Measurements from ENCODE around the gene HIBCH.

HIBCH gene

GRCh38 chr2:190190507-190191162 is 129.0 kb downstream of the HIBCH start:
- DNase-seq = no peak

- no peak for DNase-seq
Measured at GRCh38 chr2:190188289-190188688, 131.3 kb downstream of the HIBCH start.

- DNase-seq = no peak
Measured at GRCh38 chr2:190186238-190186637, 133.4 kb downstream of the HIBCH start.

- no peak for DNase-seq
Measured at GRCh38 chr2:190185380-190185779, 134.2 kb downstream of the HIBCH start.

- no peak for DNase-seq
Measured at GRCh38 chr2:190184460-190184859, 135.2 kb downstream of the HIBCH start.

- DNase-seq = peak in 1 of 56 donors; percentile 24
Measured at GRCh38 chr2:190183539-190183938, 136.1 kb downstream of the HIBCH start.

- no peak for DNase-seq
Measured at GRCh38 chr2:190182071-190182524, 137.5 kb downstream of the HIBCH start.

- DNase-seq = peak in 3 of 56 donors; percentile 29 to 59 (median 38)
Measured at GRCh38 chr2:190181123-190181669, 138.4 kb downstream of the HIBCH start.

- DNase-seq = peak in 51 of 56 donors; percentile 10 to 86 (median 55)
Measured at GRCh38 chr2:190180313-190181122, 139.1 kb downstream of the HIBCH start.

GRCh38 chr2:190179754-190180312 is 139.8 kb downstream of the HIBCH start:
- peak in 23 of 56 donors; percentile 10 to 70 (median 43) for DNase-seq

- no peak for DNase-seq
Measured at GRCh38 chr2:190178066-190178722, 141.4 kb downstream of the HIBCH start.

- DNase-seq = no peak
Measured at GRCh38 chr2:190177249-190178040, 142.2 kb downstream of the HIBCH start.

GRCh38 chr2:190173392-190173791 is 146.2 kb downstream of the HIBCH start:
- no peak for DNase-seq

- no peak for DNase-seq
Measured at GRCh38 chr2:190170673-190171072, 149.0 kb downstream of the HIBCH start.

- DNase-seq = no peak
Measured at GRCh38 chr2:190169221-190170072, 150.2 kb downstream of the HIBCH start.

GRCh38 chr2:190167702-190168101 is 151.9 kb downstream of the HIBCH start:
- DNase-seq = no peak

- no peak for DNase-seq
Measured at GRCh38 chr2:190165491-190165890, 154.1 kb downstream of the HIBCH start.

GRCh38 chr2:190162851-190163250 is 156.8 kb downstream of the HIBCH start:
- DNase-seq = no peak

- DNase-seq = peak in 18 of 56 donors; percentile 6 to 48 (median 29)
Measured at GRCh38 chr2:190159453-190159852, 160.2 kb downstream of the HIBCH start.
